ENCODE results near the gene GPR84. TPM values are rescaled to one million over a fixed set of nuclear protein-coding genes. Genes with fewer than 3 reads are reported as not detected.

Gene GPR84
- total RNA-seq (not detected), polyA plus RNA-seq (1 to 10 TPM in 1 of 3 donors, under 1 TPM in 2; 0.46 to 1.4 (median 0.50) TPM)
- long read RNA-seq, donor 1 = 0 reads
- long read RNA-seq, donor 2 = 0 reads
- long read RNA-seq, donor 3 = 0 reads
- long read RNA-seq, donor 4 = 0 reads
- long read RNA-seq, donor 5 = 0 reads
- long read RNA-seq, donor 6 = 0 reads
- long read RNA-seq, donor 7 = 0 reads
- long read RNA-seq, donor 8 = 0 reads
- long read RNA-seq, donor 9, partial matches to known transcripts = 0 of 1 reads
- long read RNA-seq, donor 9, other reads (novel, unspliced or antisense) = 0 of 1 reads
- long read RNA-seq, donor 10 = 0 reads

DNA sequence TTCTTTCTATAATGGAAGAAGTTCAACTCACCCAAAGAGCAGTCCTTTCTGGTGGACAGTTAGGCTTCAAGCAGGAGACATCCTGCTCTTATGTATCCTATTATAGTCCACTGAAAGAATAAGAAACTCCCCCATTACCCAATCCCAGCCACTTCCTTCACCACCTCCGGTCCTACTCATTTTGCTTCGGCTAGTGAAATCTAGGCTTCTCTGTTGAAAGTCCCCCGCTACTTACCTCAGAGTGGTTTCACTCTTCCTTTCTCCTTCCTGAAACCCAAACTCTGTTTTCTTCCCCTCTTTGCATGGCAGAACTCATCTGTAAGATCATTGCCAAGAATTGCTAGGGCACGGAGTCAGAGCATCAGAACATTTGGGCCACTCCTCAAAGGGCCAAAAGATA is at the start of gene GPR84:
Gene GPR84, minus strand, starts transcription at position 74 of the 400 bp plus-strand sequence. CDS start 635 bp downstream, outside the sequence.
- peak in 1 of 2 donors; percentile 23 for DNase-seq
- no peaks in the 10 kb centered on the region for H3K9me3 ChIP-seq
- TF ChIP-seq, protein P1, sequence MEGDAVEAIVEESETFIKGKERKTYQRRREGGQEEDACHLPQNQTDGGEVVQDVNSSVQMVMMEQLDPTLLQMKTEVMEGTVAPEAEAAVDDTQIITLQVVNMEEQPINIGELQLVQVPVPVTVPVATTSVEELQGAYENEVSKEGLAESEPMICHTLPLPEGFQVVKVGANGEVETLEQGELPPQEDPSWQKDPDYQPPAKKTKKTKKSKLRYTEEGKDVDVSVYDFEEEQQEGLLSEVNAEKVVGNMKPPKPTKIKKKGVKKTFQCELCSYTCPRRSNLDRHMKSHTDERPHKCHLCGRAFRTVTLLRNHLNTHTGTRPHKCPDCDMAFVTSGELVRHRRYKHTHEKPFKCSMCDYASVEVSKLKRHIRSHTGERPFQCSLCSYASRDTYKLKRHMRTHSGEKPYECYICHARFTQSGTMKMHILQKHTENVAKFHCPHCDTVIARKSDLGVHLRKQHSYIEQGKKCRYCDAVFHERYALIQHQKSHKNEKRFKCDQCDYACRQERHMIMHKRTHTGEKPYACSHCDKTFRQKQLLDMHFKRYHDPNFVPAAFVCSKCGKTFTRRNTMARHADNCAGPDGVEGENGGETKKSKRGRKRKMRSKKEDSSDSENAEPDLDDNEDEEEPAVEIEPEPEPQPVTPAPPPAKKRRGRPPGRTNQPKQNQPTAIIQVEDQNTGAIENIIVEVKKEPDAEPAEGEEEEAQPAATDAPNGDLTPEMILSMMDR (IDR thresholded peaks at IDR 0.05) = no peak
- no peak for TF ChIP-seq EP300 (IDR thresholded peaks at IDR 0.05)
- TF ChIP-seq POLR2A (IDR thresholded peaks at IDR 0.05) = no peak
- TF ChIP-seq POLR2AphosphoS5 (IDR thresholded peaks at IDR 0.05) = no peak
- no peaks in the 10 kb centered on the region for H3K36me3 ChIP-seq
- intact Hi-C loops (cut with DNase I; ENCODE audit: low total_unique reads) = loop anchor here (10.0 kb wide), 2 partner anchors 70 to 140 kb away; no protein-coding TSS in a partner anchor
- H3K4me1 ChIP-seq = peaks cover 19 to 38% (median 28%) of the 10 kb centered on the region in 4 donors
- H3K27ac ChIP-seq = peak within 1 kb of the TSS in 2 of 5 donors; percentile 10 to 42
- no peaks in the 10 kb centered on the region for H3K27me3 ChIP-seq
- WGBS, 5 donors = 46 to 76% (median 65%) methylated on average over 4 of the region's 4 CpGs
- no peak within 1 kb of the TSS for H3K4me3 ChIP-seq

DNA sequence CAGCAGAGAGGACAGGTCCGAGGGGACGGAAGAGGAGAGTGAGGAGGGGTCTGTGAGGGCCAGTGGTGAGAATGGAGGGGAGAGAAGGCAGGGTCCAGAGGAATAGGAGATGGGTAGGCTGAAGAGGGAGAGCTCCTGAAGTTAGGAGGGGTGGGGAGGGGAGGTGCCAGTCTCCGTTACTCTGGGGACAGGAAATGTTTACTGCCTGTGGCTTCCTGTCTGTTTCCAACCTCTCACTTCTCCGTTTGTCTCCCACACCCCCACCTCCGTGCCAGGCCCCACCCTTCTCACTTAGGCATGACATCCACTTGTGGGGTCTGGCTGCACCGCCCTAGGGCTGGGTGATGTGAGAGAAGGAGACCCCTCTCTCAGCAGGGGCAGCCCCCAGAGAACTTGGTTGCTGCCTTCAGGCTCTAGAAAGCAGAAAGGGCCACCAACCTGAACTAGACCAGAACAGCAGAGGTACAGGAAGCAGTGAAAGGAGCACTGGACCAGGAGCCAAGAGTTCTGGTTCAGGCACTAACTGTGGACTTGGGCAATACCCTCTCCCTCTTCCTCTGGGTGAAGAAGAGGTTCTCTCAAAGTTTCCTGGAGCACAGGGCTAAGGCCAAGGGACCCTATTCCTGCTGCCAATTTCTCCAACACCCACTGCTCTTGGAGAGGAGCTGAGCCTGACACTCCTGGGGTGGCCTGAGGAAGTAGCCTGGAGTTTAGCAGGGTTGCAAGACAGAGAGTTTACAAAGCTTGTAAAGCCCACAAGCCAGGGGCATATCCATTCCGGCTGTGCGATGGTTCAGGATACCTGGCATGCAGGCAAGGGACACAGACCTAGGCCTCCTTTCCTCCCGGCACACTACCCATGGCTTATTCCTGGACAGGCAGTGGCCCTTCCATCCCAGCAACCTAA is 49.3 kb upstream of the GPR84 start:
- WGBS, 5 donors = 54 to 62% (median 57%) methylated on average over 8 to 9 of the region's 9 CpGs

DNA sequence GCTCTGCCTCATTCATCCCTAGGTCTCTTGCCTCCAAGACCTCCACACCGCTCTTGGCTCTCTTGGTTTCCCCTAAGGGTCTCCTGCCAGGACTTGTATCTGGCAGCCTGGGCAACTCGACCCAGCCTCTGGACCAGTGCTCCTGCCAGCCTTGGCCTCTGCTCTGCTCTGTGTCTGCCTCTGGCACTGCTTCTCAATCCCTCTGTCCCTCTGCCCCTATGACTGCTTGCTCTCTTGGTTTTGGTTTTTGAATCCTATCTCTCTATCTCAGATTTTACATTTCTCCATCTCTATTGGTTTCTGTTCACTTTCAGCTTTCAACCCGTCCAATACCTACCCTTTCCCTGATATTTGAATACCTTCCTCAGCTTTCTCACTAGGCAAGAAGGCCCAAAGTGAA is 48.5 kb upstream of the GPR84 start:
- Histone ChIP-seq H3K4me3 (peak overlapping the region in 3 of 4 donors; percentile 23 to 82 (median 76)), H3K4me1 (peaks cover 55 to 94% (median 64%) of the 10 kb centered on the region in 4 donors), H3K36me3 (peaks cover 24 to 44% (median 37%) of the 10 kb centered on the region in 4 donors), H3K27me3 (peaks cover 0 to under 1% (median 0%) of the 10 kb centered on the region in 3 donors), H3K27ac (peak overlapping the region; percentile 14 to 93 (median 71)), H3K9me3 (no peaks in the 10 kb centered on the region)
- 63 to 83% (median 75%) methylated on average over 3 of the region's 3 CpGs for WGBS, 5 donors
- TF ChIP-seq POLR2AphosphoS5 (IDR thresholded peaks at IDR 0.05) (no peak), EP300 (IDR thresholded peaks at IDR 0.05) (no peak), POLR2A (IDR thresholded peaks at IDR 0.05) (no peak)
- TF ChIP-seq, protein P1 (IDR thresholded peaks at IDR 0.05) = no peak
- intact Hi-C loops (cut with DNase I; ENCODE audit: low total_unique reads) = no loop called here
- no peak for DNase-seq

More for the DNA sequence above, 49.3 kb upstream of the GPR84 start:
- Histone ChIP-seq H3K36me3 (peaks cover 17 to 37% (median 30%) of the 10 kb centered on the region in 4 donors), H3K4me3 (peak overlapping the region; percentile 4 to 82 (median 50)), H3K9me3 (no peaks in the 10 kb centered on the region), H3K27me3 (peaks cover 0 to 8% (median 6%) of the 10 kb centered on the region in 3 donors), H3K27ac (peak overlapping the region; percentile 39 to 93 (median 71)), H3K4me1 (peaks cover 55 to 100% (median 67%) of the 10 kb centered on the region in 4 donors)
- TF ChIP-seq EP300 (IDR thresholded peaks at IDR 0.05) (no peak), POLR2A (IDR thresholded peaks at IDR 0.05) (no peak), POLR2AphosphoS5 (IDR thresholded peaks at IDR 0.05) (no peak)
- TF ChIP-seq, protein P1 (IDR thresholded peaks at IDR 0.05) = no peak
- intact Hi-C loops (cut with DNase I; ENCODE audit: low total_unique reads) = no loop called here
- peak; percentile 37 to 66 for DNase-seq

DNA sequence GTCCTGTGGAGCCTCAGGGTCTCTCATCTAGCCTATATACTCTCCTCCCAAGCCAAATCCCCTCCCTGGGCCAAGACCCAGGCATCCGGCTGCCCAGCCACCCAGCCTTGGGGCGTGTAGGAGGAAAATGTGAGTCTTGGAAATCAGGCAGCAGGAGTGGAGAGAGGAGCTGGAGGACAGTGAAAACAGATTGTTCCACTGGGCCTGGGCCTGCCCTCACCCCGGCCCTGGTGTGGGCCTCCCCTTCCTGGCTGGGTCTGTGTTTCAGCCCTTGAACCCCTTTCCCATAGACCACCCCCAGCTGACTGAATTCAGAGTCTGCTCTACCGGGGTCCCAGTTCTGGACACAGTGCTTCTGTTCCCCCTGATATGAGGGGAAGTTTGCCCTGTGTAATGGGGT is 48.1 kb upstream of the GPR84 start:
- TF ChIP-seq POLR2AphosphoS5 (IDR thresholded peaks at IDR 0.05) (no peak), POLR2A (IDR thresholded peaks at IDR 0.05) (no peak), EP300 (IDR thresholded peaks at IDR 0.05) (no peak)
- TF ChIP-seq, protein P1 (IDR thresholded peaks at IDR 0.05) = no peak

More for the DNA sequence above, 48.1 kb upstream of the GPR84 start:
- Histone ChIP-seq H3K4me3 (peak overlapping the region in 2 of 4 donors; percentile 76 to 82), H3K27me3 (no peaks in the 10 kb centered on the region), H3K9me3 (no peaks in the 10 kb centered on the region), H3K27ac (peak overlapping the region; percentile 14 to 93 (median 71)), H3K36me3 (peaks cover 28 to 49% (median 42%) of the 10 kb centered on the region in 4 donors), H3K4me1 (peaks cover 52 to 94% (median 59%) of the 10 kb centered on the region in 4 donors)
- intact Hi-C loops (cut with DNase I; ENCODE audit: low total_unique reads) = no loop called here
- WGBS, 5 donors = 69 to 92% (median 74%) methylated on average over 4 of the region's 4 CpGs
- DNase-seq = no peak
